HG03439 (cell line): Measurements from ENCODE around the gene VSIG10.
"Not testable (repeated sequence)": the region's sequence is repeated elsewhere in the genome, so short reads cannot be mapped to it uniquely, and the experiment has no call there.

Experiments used
- ATAC-seq: cut with Tn5 transposase; IDR thresholded peaks from one replicate; pipeline ENCODE4 v1.9.1; 2021; ENCODE audit warnings: mild to moderate bottlenecking, moderate library complexity; ENCODE audit not compliant: unreplicated experiment

VSIG10 gene

DNA sequence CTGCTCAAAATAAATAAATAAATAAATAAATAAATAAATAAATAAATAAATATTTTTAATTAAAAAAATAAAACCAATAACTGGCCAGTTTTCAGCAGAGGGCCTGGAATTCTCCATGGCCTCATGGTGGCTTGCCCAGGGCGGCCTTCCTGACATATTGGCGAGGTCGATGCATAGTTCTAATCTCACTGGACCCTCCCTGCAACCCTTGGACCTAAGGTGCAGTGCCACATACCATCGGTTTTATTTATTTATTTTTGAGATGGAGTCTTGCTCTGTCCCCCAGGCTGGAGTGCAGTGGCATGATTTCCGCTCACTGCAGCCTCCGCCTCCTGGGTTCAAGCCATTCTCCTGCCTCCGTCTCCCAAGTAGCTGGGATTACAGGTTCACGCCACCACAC is 3.9 kb upstream of the VSIG10 start:
- ATAC-seq, result no peak

DNA sequence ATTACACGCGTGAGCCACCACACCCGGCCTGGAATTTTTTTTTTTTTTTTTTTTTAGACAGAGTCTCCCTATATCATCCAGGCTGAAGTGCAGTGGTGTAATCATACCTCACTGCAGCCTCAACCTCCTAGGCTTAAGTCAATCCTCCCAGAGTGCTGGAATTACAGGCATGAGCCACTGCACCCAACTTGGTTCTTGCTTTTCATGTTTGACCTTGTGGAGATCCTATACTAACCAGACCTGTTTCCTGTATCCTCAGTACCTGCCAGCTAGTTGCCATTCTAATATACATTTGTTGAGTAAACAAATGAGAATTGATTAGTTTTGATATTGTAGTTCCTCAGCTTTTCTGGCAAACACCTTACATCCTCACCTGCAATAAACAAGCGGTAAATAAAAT is 3.2 kb upstream of the VSIG10 start:
- ATAC-seq, result no peak

DNA sequence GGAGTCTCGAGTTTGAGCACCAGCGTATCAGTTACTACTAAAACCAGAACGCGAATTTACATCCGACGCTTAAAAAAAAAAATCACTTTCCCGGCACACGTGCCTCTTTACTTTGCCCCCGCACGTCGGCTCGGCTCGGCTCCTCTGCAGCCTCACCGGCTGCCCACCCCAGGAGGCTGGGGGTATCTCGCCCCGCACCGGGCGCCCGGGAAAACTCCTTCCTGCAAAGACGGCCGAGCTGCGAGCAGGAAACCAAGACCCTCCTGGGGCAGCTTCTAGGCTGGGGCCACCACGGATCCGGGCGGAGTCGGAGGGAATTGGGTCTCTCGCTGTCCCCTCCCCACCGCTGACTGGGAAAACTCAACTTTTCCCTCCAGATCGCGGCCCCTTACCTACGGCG is 610 bp downstream of the VSIG10 start:
- ATAC-seq, result peak; percentile 20

DNA sequence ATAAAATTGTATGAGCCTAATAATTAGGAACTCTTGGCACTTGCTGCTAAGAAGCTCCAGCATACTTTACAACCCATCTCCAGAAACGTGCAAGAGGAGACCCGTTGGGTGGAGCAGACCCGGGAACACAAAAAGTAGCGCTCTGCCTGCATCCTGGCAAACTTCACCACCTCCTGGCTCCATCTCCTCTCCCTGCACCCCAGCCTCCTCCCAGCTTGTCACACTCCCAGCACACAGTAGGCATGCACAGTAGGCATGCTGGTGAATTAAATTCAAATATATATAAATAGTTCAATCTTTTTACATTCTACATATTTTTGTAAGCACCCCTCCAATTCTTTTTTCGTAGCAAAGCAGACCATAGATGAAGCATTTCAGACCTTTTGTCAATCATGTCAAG is 1.2 kb downstream of the VSIG10 start:
- no peak for ATAC-seq

DNA sequence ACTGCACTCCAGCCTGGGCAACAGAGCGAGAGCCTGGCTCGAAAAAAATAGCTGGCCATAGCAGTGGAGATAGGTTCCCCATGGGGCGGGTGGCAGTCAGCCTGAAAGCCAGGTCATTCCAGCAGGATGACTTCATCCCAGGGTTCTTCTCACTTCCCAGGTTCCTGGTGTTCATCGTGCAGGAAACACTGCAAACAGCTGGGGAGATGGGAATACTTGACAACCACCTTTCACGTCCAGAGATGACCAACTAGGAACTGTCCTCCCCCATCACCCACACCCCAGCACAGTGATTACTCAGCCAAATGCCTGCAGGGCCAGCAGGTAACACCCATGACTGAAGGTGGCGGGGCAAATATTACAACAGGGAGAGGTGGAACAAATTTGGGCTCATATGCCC is 1.7 kb downstream of the VSIG10 start:
- ATAC-seq, result no peak

DNA sequence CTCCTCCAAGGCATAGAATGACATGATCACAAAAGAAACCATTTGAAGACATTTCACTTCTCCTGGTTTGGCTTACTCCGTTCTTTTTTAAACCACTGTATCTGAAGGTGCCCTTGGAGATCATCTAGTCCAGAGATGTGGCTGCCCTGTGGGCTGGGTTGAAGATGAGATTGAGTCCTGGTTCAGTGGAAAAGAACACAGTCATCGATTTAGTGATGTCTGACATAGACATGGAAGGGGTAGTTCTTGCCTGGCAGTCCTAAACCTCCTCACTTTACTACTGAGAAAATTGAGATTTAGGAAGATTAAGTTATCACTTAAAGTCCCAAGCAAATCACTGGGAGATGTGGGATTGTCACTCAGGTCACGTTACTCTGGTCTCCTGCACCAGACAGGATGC is 2.8 kb downstream of the VSIG10 start:
- ATAC-seq, result no peak

DNA sequence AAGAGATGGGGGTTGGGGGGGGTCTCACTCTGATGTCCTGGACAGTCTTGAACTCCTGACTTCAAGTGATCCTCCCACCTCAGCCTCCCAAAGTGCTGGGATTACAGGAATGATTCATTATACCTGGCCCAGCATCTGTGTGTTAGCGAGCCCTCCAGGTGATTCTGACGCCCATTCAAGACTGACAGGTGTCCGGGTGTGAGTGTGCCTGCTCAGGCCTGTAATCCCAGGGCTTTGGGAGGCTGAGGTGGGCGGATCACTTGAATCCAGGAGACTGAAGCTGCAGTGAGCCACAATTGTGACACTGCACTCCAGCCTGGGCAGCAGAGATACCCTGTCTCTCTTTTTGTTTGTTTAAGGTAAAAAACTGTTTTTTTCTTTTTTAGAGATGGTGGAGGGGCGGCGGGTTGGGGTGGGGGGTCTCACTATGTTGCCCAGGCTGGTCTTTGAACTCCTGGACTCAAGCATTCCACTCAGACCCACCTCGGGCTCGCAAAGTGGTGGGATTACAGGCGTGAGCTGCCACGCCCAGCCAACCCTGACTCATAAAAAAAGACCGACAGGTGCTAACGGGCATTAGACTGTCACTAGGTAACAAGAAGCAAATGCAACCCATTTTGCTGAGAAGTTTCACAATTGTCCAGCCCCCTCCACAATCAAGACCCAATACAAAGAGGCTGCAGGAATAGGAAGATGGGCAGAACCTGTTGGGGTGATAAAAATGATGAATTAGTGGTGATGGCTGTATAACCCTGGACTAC is 4.7 kb downstream of the VSIG10 start:
- ATAC-seq, result no peak

DNA sequence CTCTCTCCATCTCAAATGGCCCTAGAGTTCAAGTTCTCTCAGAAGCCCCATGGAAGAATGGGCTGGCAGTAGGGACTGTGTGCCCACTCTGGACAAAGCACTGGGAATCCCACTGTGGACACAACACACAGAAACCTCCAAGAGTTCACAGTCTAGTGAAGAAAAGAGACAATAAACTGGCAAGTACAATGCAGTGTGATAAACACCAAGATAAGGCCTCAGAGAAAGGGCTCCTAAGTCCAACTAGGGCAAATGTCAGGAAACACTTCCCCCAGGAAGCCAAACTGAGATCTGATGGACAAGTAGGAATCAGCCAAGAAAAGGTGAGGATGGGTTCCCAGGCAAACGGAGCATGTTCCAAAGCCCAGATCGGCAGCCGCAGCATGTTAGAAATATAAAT is 5.4 kb downstream of the VSIG10 start:
- ATAC-seq, result no peak

DNA sequence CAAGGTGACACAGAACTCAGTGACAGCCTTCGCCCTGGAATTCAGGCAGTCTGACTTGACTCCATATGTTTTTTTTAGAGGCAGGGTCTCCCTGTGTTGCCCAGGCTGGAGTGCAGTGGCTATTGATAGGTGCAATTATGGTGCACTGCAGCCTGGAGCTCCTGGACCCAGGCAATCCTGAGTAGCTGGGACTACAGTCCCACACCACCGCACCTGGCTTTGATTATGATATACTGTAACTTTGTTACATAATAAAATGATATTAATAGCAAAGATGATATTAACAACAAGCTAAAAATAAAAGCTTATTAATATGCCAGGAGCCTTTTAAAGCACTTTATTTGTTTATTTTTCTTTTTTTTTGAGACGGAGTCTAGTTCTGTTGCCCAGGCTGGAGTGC is 9.8 kb downstream of the VSIG10 start:
- no peak for ATAC-seq

DNA sequence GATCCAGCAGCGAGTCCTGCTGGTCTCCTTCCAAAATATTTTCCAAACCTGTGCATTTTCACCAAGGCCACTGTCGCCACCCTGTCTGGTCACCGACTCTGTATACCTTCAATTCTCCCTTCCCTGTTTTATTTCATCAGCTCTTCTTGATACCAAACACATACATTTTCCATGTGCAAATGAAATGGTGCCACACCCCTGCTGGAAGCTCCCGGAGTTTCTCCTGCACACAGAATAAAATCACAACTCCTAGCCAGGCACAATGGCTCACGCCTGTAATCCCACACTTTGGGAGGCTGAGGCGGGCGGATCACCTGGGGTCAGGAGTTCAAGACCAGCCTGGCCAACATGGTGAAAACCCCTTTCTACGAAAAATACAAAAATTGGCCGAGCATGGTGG is 14.0 kb downstream of the VSIG10 start:
- no peak for ATAC-seq

DNA sequence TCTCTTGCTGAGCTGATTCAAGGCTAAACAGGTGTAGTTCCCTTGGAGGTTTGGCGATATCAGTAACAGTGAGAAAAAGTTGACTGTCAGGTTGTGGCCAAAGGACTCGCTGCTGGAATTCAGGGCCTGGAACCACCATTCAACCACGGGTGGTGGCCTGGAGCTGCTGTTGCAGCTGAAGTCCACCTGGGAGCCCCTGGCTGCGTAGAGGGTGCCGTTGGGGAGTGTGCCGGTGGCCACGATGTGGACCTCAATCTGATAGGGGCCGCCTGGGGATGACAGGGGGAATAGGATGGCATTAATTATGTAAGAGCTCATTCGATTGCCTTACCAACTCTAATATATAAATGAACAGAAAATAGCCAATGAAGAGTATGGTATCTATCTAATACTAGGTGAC is 21.6 kb downstream of the VSIG10 start:
- ATAC-seq, result no peak

DNA sequence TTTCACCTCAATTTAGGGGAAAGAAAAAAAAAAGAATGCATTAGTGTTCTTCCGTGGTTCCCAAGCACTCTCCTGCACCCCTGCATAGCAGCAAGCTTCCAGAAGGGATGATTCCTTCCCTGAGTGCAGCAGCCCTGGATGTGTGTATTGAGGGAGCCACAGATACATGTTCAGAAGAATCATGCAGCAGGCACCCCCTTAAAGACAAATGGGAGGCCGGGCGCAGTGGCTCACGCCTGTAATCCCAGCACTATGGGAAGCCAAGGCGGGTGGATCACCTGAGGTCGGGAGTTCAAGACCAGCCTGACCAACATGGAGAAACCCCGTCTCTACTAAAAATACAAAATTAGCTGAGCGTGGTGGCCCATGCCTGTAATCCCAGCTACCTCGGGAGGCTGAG is 22.3 kb downstream of the VSIG10 start:
- not testable (repeated sequence) for ATAC-seq

DNA sequence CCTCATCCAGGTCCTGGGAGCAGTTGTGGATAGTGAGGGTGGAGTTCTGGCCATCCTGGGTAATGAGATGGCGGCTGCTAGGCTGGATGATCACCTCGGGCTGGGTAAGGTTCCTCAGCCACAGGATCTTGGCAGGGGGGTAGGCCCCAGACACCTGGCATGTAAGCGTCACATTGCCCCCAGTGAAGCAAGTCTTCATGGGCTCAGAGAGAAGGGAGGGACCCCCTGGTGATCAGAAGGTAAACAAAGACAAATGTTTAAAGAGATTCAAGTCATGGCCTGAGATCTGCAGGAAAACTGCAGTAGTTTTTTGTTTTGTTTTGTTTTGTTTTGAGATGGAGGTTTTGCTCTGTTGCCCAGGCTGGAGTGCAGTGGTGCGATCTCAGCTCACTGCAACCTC is 30.0 kb downstream of the VSIG10 start:
- no peak for ATAC-seq

DNA sequence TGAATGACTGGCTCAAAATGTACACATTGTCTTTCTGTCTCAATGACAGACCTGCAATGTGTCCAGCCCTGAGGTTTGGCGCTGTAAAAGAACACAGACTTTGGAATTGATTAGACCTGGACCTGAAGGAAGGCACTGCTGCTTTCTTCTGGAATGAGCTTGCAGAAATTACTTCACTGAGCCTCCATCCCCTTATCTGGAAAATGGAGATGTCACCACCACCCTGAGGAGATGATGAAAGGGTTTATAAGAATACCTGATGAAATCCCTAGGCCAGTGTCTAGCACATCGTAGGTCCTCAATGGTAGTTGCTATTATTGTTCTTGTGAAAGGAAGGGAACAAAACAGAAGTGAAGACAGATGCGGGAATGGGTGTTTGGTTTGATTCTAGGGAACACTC is 33.2 kb downstream of the VSIG10 start:
- ATAC-seq, result no peak

DNA sequence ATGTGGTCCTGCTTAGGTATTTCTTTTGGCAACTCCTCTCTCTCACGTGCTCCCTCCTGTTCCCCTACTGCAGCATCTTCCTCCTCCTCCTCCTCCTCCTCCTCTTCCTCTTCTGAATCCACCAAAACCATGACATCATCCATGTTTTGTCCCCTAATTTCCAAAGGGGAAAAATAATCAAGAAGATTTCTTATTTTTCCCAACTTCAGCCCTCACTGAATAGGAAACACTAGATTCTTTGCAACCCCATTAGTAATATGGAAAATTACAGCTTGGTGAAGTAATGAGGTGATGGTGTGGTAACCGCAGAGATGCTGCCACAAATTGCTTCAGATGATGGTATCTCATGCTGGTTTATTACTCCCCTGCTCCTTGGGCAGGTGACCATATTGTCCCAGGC is 35.4 kb downstream of the VSIG10 start:
- ATAC-seq, result no peak

DNA sequence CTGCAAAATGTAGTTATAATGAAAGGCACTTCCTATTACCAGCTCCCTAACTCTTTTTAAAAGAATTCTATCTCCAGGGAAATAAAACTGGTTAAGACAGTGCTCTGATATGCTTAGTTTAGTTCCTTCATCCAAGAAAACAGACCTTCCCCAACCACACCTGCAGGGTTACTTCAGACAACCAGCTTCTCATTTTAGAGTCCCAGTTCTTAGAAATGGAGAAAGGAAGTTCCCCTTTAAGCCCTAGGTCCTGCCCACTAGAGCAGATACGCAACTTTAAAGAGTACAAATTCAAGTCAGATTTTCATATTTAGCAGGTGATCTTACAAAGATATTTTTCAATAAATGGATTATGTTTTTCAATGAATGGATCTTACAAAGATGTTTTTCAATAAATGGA is 38.4 kb downstream of the VSIG10 start:
- no peak for ATAC-seq

DNA sequence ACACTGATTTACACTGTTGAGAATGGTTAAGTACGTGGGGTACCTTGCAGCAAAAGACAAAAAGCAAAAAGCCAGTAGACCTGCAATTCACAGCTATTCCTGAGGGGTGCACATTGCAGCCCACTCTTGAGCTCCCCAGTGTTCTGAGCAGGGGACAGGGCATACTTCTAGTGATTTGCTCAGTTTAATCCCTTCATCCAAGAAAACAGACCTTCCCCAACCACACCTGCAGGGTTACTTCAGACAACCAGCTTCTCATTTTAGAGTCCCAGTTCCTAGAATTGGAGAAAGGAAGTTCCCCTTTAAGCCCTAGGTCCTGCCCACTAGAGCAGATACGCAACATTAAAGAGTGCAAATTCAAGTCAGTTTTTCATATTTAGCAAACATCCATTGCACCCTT is 39.2 kb downstream of the VSIG10 start:
- ATAC-seq, result no peak

DNA sequence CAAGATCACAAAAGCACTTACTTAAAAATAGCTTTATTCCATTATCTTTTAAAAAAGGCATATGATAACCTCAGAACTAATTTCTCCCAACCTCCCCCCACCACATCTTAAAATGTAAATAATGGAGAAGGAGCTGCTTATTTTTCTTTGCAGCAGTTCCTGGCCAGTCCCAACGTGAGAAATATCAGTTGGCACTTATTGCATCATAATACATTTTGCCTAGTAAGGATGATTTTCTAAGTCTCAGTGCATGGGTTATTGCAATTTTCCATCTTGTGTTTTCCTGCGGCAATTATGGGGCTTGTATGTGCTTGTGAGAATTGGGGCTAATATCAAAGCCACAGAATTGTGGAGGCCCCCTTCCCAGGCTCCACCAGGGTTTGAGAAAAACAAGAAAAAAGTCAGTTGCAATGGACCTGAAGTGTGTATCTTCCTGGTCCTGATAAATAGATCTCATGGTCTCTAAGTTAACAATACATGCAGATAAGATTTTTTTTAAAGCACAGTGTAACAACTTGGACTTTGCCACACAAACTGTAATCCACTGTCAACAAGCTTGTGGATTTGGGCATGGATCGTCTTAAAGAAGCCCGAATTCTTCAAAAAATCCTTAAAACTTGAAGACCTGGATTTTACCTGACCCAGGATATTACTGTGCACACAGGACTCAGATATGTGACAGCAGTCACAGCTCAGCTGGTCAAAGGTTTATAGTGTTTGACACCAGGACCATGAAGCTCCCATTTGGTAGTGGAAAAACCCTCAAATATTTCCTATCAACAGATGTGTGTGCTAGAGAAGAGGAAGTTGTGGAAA is 40.0 kb downstream of the VSIG10 start:
- no peak for ATAC-seq

DNA sequence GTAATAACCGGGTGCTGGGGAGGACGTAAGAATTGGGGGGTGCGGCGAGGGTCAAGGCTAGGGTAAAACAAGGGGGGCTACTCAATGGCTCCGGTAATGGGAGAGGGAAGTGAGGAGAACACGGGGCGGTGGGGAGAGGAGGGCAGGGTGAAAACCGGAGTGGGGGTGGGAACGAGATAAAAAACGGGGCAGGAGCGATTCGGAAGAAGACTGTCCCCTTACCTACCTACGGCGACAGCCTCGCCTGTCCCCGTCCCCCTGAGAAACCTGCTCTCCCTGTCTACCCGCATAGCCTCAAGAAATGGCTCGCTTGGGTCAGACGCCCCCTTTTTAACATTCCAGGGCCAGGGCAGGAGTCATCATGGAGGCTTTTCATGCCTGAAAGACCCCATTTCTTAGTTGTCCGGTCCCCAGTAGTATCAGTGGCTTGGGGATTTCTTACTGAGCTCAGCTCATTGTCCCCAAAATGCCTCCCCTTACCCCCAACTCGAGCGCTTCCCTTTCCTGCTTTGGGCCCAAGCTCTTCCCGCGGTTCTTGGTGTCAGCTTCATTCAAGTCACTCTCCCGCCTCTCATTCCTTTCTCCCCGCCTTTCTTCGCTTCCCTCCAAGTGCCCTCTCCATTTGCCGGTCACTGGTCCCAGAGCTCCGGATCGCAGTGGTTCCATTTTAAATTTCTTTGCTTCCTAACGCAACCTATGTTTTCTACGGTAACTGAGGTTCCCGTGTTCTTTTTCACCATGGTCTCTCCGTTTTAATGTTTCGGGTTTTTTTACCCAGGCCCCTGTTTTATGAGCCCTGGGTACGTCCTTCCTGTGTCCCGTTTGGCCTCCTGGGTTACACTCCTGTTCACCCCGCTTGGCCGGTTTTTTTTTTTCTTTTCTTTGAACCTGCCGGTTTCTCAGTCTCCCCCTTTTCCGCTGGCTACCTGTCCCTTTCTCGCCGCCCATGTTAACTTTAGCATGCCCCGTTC is 41.7 kb downstream of the VSIG10 start:
- ATAC-seq, result no peak

DNA sequence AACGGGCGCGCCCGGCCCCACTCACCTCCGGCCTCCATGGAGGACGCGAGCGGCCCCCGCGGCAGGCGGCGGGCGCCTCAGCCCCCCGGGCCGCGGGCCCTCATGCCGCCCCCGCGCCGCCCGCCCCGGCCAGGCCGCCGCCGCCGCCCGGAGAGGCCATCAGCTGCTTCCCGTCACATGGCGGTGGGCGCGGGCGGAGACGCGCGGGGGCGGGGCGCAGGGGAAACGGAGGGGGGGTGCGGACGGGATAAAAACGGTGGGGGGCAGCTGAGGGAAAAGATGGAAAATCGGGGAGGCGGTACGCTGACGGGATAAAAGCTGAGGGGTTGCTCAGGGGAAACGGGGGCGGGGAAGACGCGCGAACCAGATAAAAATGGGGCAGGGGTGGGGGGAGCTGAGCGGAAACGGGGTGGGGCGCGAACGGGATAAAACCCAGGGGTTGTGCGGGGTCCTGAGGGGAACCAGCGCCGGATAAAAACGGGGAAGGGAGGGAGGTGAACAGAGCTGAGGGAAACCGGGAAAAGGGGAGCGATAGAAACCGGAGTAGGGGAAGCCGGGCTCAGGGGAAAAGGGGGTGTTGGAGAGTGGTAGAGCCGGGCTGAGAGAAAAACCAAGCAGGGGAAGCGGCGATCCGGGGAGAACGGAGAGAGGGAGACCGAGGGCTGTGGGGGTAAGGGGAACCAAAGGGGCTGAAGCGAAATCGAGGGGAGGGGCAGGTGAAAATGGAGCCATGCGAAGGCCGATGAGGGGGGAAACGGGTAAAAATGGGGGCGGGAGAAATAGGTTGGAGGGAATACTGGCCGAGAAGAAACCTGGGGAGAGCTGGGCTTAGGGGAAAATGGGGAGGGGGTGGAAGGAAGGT is 42.6 kb downstream of the VSIG10 start, which contains the start of gene WSB2:
WSB2 (minus strand) TSS at position 169 of the 862 bp plus-strand sequence; CDS start at position 38, 131 bp downstream.
- peak; percentile 32 for ATAC-seq
